Endodermal cell (in vitro differentiated cells): Measurements from ENCODE around the gene LMAN1. TPM values are rescaled to one million over a fixed set of nuclear protein-coding genes. Genes with fewer than 3 reads are reported as not detected.

Source experiments
- DNase-seq: peaks from one replicate; pipeline ENCODE4 v3.0.0-alpha.2; 2017
- H3K27ac ChIP-seq: 2 replicates; pipeline ENCODE4 v1.5.1; 2013; ENCODE audit warnings: mild to moderate bottlenecking, low read depth, low read length, moderate library complexity
- H3K27me3 ChIP-seq: 2 replicates; pipeline ENCODE4 v1.6.1; 2013; ENCODE audit warnings: mild to moderate bottlenecking, low read length, moderate library complexity; ENCODE audit not compliant: insufficient read depth, control insufficient read depth, poor library complexity, severe bottlenecking
- H3K36me3 ChIP-seq: 2 replicates; pipeline ENCODE4 v1.7.0; 2013; ENCODE audit warnings: mild to moderate bottlenecking, low read length, moderate library complexity; ENCODE audit not compliant: control insufficient read depth, insufficient read depth
- H3K4me1 ChIP-seq: one replicate; pipeline ENCODE4 v1.7.0; 2013; ENCODE audit warnings: low read length; ENCODE audit not compliant: control insufficient read depth, insufficient read depth
- H3K4me3 ChIP-seq: 2 replicates; pipeline ENCODE4 v1.5.1; 2013; ENCODE audit warnings: mild to moderate bottlenecking, low read length, moderate library complexity
- H3K9ac ChIP-seq: 2 replicates; pipeline ENCODE4 v1.6.1; 2013; ENCODE audit warnings: mild to moderate bottlenecking, low read length, moderate library complexity; ENCODE audit not compliant: poor library complexity, severe bottlenecking; ENCODE audit errors: extremely low read depth
- H3K9me3 ChIP-seq: 2 replicates; pipeline ENCODE4 v1.6.1; 2013; ENCODE audit warnings: mild to moderate bottlenecking, low read length, moderate library complexity; ENCODE audit not compliant: control insufficient read depth
- H3K27ac Mint-ChIP-seq: 2 replicates; pipeline ENCODE4 v1.8.0; 2020; ENCODE audit warnings: mixed read lengths
- H3K27me3 Mint-ChIP-seq: 2 replicates; pipeline ENCODE4 v1.8.0; 2021; ENCODE audit warnings: mild to moderate bottlenecking, mixed read lengths; ENCODE audit not compliant: insufficient read depth
- H3K36me3 Mint-ChIP-seq: 2 replicates; pipeline ENCODE4 v1.8.0; 2020; ENCODE audit warnings: low read depth, mixed read lengths
- H3K4me1 Mint-ChIP-seq: 2 replicates; pipeline ENCODE4 v1.8.0; 2020; ENCODE audit warnings: mixed read lengths
- H3K4me3 Mint-ChIP-seq: 2 replicates; pipeline ENCODE4 v1.8.0; 2020; ENCODE audit warnings: mild to moderate bottlenecking, moderate library complexity, mixed read lengths
- H3K9me3 Mint-ChIP-seq: 2 replicates; pipeline ENCODE4 v1.8.0; 2020; ENCODE audit warnings: mild to moderate bottlenecking, mixed read lengths
- WGBS, 2 experiments: methylation state at CpG; one replicate each; pipeline versions ENCODE4 v1.1.5 to v1.1.7; 2013; ENCODE audit warnings: missing lambda C conversion rate in 2 of 2, mixed read lengths in 1 of 2; ENCODE audit not compliant: insufficient coverage in 1 of 2, insufficient read length in 1 of 2; 5-methylcytosine and 5-hydroxymethylcytosine counted together
- total RNA-seq, 2 donors: library from RNA; stranded (reverse); fragmentation: NEBNext Ultra II Directional in 1 of 2; extraction: Animal tissue kit (Norgen Biotek cat#: 25700) in 1 of 2; gene quantifications; 2 replicates in 1 of 2; 3 replicates in 1 of 2; pipeline ENCODE4 v1.2.1, GENCODE V29; 2021
- TF ChIP-seq, protein P1 (sequence below): fragments of 200-600 bp; sonication (generic); conservative IDR thresholded peaks from 2 replicates; pipeline ENCODE4 v1.5.0; 2021; ENCODE audit warnings: antibody characterized with exemption, mild to moderate bottlenecking

The LMAN1 gene
- total RNA-seq, 2 donors from 2014 or later: 82.9 to 125 TPM

DNA sequence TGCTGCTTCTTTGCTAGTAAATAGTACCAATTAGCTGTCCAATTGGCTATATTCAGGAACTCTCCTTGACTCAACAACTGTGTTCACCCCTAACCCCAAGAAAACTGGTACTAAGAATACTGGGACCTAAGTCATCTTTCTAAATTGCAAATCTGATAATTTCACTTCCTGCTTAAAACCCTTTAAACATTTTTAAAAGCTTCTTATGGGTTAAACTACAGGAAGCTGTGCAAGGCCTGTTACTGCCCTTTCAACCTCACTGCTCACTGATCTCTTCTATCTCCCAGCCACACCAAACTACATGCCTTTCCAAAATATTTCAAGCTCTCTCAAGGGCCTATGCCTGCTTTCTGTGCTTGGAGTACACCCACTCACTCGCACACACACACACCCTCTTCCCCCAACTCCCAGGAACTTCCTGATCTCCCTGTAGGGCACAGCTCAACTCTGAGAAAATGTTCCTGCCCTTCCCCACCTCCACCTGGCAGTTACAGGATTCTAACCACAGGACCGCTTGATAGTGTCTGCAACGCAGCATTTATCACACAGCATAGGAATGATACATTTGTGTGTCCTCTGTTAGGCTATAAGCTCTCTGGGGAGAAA is 6.7 kb downstream of the LMAN1 start:
- H3K4me1 ChIP-seq: no peaks in the 10 kb centered on the region
- H3K9ac ChIP-seq: no peak overlapping the region
- H3K9me3 ChIP-seq: peaks cover 11% of the 10 kb centered on the region
- Mint-ChIP-seq H3K4me1 (peaks cover 7% of the 10 kb centered on the region), H3K27me3 (no peaks in the 10 kb centered on the region), H3K4me3 (no peak overlapping the region), H3K36me3 (peaks cover 60% of the 10 kb centered on the region), H3K27ac (peak overlapping the region; percentile 10), H3K9me3 (no peaks in the 10 kb centered on the region)
- H3K36me3 ChIP-seq: peaks cover 93% of the 10 kb centered on the region
- H3K4me3 ChIP-seq: no peak overlapping the region
- DNase-seq: no peak
- TF ChIP-seq, protein P1, sequence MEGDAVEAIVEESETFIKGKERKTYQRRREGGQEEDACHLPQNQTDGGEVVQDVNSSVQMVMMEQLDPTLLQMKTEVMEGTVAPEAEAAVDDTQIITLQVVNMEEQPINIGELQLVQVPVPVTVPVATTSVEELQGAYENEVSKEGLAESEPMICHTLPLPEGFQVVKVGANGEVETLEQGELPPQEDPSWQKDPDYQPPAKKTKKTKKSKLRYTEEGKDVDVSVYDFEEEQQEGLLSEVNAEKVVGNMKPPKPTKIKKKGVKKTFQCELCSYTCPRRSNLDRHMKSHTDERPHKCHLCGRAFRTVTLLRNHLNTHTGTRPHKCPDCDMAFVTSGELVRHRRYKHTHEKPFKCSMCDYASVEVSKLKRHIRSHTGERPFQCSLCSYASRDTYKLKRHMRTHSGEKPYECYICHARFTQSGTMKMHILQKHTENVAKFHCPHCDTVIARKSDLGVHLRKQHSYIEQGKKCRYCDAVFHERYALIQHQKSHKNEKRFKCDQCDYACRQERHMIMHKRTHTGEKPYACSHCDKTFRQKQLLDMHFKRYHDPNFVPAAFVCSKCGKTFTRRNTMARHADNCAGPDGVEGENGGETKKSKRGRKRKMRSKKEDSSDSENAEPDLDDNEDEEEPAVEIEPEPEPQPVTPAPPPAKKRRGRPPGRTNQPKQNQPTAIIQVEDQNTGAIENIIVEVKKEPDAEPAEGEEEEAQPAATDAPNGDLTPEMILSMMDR: no peak
- 87 to 93% methylated on average over 3 of the region's 3 CpGs for WGBS, 2 experiments
- no peak overlapping the region for H3K27ac ChIP-seq
- H3K27me3 ChIP-seq: no peaks in the 10 kb centered on the region

DNA sequence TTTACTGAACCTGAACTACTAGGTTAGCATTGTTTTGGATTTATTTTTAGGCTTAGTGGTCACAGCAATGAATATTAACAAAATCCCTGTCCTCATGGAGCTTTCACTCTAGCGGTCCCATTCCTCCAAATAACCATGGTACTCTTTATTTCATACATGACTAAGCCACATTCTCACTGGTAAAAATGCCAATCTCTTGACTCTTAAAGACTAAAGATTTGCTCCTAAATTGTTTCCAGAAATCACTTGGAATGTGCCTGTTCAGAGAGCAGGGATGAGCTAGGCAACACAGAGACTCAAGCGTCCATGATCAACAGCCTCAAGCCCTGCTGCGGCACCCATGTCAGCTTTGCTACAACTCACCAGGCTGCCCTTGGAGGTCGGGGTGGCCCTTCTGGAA is 13.5 kb downstream of the LMAN1 start:
- no peak for DNase-seq
- no peaks in the 10 kb centered on the region for H3K4me1 ChIP-seq
- H3K36me3 Mint-ChIP-seq: peaks cover 83% of the 10 kb centered on the region
- TF ChIP-seq, protein P1: no peak
- peaks cover 6% of the 10 kb centered on the region for H3K9me3 Mint-ChIP-seq
- WGBS, 2 experiments: 96 to 97% methylated on average over 4 of the region's 4 CpGs
- H3K4me3 ChIP-seq: no peak overlapping the region
- peaks cover 31% of the 10 kb centered on the region for H3K9me3 ChIP-seq
- H3K27ac ChIP-seq: no peak overlapping the region
- H3K4me3 Mint-ChIP-seq: no peak overlapping the region
- H3K27me3 Mint-ChIP-seq: no peaks in the 10 kb centered on the region
- H3K27ac Mint-ChIP-seq: no peak overlapping the region
- no peaks in the 10 kb centered on the region for H3K27me3 ChIP-seq
- no peak overlapping the region for H3K9ac ChIP-seq
- peaks cover 94% of the 10 kb centered on the region for H3K36me3 ChIP-seq
- H3K4me1 Mint-ChIP-seq: no peaks in the 10 kb centered on the region

GRCh38 chr18:59344996-59345395 is 14.1 kb downstream of the LMAN1 start:
- Histone ChIP-seq H3K9me3 (peaks cover 36% of the 10 kb centered on the region), H3K4me1 (no peaks in the 10 kb centered on the region), H3K27me3 (no peaks in the 10 kb centered on the region), H3K9ac (no peak overlapping the region), H3K4me3 (no peak overlapping the region), H3K36me3 (peaks cover 100% of the 10 kb centered on the region), H3K27ac (no peak overlapping the region)
- H3K27me3 Mint-ChIP-seq: no peaks in the 10 kb centered on the region
- no peak overlapping the region for H3K27ac Mint-ChIP-seq
- no peaks in the 10 kb centered on the region for H3K4me1 Mint-ChIP-seq
- no peak for DNase-seq
- 75% methylated on average over 1 of the region's 1 CpG; no CpG with 5 or more reads in 1 of the 2 experiments for WGBS, 2 experiments
- TF ChIP-seq, protein P1: no peak
- no peak overlapping the region for H3K4me3 Mint-ChIP-seq
- peaks cover 88% of the 10 kb centered on the region for H3K36me3 Mint-ChIP-seq
- peaks cover 6% of the 10 kb centered on the region for H3K9me3 Mint-ChIP-seq
